ENCODE data around the gene C6orf52.
"Not testable (repeated sequence)": the region's sequence is repeated elsewhere in the genome, so short reads cannot be mapped to it uniquely, and the experiment has no call there.

Gene C6orf52

DNA sequence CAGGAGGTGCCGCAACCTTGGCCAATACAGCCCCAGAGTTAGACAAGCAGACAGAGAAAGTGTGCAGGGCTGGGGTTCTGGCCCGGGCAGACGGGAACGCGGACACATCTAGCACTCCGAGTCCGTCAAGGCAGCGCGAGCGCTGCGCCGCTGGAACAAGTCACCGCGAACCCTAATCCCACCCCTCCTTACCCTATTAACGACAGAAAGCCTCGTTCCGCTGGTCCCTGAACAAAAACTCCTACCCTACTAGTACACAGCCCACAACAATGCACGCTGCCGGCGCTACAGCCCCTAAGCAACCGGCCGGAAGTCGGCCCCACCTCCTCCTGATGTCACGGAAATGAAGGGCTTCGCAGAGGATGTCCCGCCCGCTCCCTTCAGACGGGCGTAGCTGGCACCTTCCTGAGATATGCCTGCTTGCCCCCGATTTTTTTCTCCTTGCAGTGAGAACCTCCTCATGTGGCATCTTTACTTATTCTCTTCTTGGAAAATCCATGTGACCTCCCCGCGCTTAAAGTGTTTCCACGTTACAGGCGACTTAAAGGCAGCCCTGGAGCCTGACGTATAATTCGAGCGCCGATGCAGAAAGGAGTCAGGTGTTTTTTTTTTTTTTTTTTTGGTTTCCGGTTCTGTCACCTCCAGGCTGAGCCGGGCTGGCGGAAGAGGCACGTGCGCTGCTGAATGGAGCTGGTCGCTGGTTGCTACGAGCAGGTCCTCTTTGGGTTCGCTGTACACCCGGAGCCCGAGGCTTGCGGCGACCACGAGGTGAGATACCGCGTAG lies at the start of gene C6orf52, which contains the start of gene PAK1IP1:
Gene C6orf52, minus strand, starts transcription at position 315 of the 784 bp plus-strand sequence. CDS start 7,066 bp downstream, outside the sequence.
Gene PAK1IP1, plus strand, starts transcription at position 671 of the 784 bp plus-strand sequence. Its CDS starts 14 bp downstream, at position 685.
- peak; percentile 91 for DNase-seq (ENCODE audit: low read depth in 2 of 2)

DNA sequence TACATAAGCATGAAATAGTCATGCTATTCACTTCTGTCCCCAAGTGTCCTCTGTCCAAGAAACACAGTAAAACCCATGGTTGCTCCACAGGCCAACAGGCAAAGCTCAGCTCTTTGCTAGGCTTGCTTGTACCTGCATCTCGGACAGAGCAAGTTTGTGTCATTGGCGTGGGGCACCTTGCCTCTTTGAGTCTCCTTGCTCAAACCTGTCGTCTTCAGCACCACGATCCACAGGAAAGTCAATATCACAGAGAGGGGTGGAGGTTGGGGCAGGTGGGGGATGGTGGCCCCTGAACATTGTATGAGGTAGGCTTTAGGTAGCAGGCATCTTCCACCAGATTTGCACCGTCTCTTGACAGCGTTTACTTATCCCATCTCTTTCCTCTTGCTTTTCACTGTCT lies 49.1 kb upstream of the C6orf52 start:
- no peak for DNase-seq (ENCODE audit: low read depth in 2 of 2)

GRCh38 chr6:10742251-10742650 lies 47.8 kb upstream of the C6orf52 start:
- DNase-seq (ENCODE audit: low read depth in 2 of 2), result no peak

DNA sequence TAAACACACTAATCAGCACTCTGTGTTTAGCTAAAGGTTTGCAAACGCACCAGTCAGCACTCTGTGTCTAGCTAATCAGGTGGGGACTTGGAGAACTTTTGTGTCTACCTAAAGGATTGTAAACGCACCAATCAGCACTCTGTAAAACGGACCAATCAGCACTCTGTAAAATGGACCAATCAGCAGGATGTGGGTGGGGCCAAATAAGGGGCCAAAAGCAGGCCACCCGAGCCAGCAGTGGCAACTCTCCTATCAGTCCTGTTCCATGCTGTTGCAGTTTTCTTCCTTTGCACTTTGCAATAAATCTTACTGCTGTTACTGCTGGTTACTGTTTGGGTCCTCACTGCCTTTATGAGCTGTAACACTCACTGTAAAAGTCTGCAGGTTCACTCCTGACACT lies 47.2 kb upstream of the C6orf52 start:
- not testable (repeated sequence) for DNase-seq (ENCODE audit: low read depth in 2 of 2)

- DNase-seq (ENCODE audit: low read depth in 2 of 2), result no peak
These were observed 45.6 kb upstream of the C6orf52 start for GRCh38 chr6:10740061-10740460.

GRCh38 chr6:10736731-10737130 lies 42.3 kb upstream of the C6orf52 start:
- DNase-seq (ENCODE audit: low read depth in 2 of 2), result no peak

DNA sequence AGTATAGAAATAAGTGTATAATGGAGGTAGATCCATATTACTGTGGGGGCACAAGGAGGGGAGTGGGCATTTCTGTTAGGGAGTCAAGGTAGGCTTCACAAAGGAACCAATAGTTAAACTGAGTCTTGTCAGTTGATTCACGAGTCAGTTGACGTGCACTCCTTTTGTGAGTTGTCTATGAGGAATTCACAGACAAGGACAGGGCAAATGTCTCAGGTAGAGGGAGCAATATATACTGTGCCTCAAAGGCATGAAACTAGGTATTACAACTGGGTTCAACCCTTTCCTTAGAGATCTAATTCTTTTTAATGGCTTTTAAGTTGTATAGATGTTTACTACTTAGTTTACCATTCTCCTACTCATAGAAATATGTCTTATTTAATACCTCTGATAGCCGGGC lies 39.4 kb upstream of the C6orf52 start:
- no peak for DNase-seq (ENCODE audit: low read depth in 2 of 2)

DNA sequence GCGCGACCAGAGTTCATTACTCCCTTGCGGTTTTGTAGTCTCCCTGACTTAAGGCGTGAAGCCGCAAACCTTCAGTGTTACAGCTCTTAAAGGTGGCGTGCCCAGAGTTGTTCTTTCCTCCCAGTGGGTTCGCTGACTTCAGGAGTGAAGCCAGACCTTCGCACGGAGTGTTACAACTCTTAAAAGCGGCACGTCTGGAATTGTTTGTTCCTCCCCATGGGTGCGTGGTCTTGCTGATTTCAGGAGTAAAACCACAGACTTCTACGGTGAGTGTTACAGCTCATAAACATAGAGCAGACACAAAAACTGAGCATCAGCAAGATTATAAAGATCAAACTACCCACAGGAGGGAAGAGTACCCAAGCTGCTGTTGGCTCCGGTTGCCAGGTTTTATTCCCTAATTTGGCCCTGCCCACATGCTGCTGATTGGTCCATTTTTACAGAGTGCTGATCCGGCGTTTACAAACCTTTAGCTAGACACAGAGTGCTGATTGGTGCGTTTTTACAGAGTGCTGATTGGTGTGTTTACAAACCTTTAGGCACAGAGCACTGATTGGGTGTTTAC lies 38.8 kb upstream of the C6orf52 start:
- DNase-seq (ENCODE audit: low read depth in 2 of 2), result peak; percentile 39 to 40

- no peak for DNase-seq (ENCODE audit: low read depth in 2 of 2)
These were observed 35.8 kb upstream of the C6orf52 start for GRCh38 chr6:10730254-10730653.

DNA sequence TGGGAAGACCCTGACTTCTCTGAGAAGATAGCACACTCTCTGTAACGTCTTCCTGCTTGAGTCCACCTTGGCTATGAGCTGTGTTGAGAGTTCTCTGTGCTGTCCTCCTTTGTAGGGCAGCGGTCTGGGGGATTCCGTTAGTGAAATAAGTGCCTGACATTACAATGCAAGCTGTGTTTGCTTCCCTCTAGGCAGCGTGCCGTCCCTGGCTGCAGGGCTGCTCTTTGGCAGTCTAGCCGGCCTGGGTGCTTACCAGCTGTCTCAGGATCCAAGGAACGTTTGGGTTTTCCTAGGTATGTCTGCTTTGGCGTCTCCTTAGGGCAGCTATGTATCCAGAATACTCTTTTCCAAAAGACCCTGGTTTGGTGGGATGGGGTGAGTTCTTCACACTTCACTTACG lies 31.3 kb upstream of the C6orf52 start:
- DNase-seq (ENCODE audit: low read depth in 2 of 2), result no peak

DNA sequence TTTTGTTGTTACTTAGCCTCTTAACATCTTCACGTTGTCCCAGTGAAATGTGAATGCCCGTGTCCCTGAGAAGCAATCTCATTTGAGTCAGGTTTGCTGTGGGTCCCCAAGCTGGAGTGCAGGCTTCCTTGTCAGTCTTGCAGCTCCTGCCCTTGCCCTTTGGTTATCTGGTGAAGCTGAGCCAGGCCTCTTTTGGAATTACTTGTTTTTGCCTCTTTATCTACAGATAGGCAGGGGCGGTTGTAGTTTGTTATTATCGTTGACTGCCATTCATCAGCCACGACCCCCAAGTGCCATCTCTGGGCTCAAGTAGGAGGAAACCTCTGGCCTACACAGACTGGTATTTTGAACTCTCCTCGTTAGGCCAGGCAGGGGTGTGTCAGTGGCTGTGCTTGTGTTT lies 30.6 kb upstream of the C6orf52 start:
- DNase-seq (ENCODE audit: low read depth in 2 of 2), result no peak

DNA sequence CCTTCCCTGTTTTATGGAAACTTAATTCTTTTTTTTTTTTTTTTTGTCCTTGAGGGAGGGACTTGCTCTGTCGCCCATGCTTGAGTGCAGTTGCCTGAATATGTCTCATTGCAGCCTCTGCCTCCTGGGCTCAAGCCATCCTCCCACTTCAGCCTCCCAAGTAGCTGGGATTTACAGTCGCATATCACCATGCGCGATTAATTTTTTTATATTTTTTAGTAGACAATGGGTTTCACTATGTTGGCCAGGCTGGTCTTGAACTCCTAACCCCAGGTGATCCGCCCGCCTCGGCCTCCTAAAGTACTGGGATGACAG lies 29.1 kb upstream of the C6orf52 start:
- DNase-seq (ENCODE audit: low read depth in 2 of 2), result no peak

- DNase-seq (ENCODE audit: low read depth in 2 of 2), result peak; percentile 60 to 81
These were observed 28.6 kb upstream of the C6orf52 start, which contains the start of gene TMEM14C for GRCh38 chr6:10722820-10723566. TMEM14C (plus strand) TSS chr6:10723070; CDS start chr6:10724614, 1,544 bp downstream.

DNA sequence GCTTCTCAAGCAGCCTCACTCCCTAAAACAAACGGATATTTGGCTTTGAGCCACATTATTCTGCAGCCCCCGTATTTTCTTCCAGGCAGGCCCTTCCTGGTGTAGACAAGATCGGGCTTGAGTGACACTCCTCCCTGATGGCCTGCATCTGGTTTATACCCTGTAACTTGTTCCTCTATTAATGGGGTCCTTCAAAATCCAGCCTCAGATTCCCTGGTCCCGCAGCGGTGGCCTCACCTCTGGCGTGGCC lies 28.1 kb upstream of the C6orf52 start:
- DNase-seq (ENCODE audit: low read depth in 2 of 2), result no peak

DNA sequence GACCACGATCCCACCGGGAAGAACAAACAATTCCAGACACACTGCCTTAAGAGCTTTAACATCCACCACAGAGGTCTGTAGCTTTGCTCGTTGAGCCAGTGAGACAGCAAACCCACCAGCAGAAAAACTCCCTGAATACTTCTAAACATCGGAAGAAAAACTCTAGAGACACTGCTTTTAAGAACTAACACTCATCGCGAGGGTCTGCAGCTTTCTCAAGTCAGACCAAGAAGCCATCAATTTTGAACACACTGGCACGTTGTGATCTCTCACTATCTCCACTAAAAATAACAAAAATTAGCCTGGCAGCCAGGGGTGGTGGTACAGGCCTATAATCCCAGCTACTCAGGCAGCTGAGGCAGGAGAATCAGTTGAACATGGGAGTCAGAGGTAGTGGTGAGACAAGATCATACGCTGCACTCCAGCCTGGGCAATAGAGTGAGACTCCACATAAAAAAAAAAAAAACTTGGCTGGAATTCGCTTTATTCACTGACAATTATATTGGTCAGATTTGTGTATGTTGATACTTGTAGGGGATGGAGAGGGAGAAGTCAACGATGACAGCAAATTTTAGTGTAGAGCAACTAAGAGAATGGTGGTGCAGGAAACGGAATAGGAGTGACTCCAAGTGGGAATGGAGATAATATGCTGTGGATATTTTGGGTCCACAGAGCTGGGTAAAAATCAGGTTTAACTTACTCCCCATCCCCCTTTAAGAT lies 27.6 kb upstream of the C6orf52 start:
- DNase-seq (ENCODE audit: low read depth in 2 of 2), result no peak

- DNase-seq (ENCODE audit: low read depth in 2 of 2), result not testable (repeated sequence)
These were observed 26.8 kb upstream of the C6orf52 start for GRCh38 chr6:10720960-10721849.

GRCh38 chr6:10720265-10720959 lies 26.0 kb upstream of the C6orf52 start:
- DNase-seq (ENCODE audit: low read depth in 2 of 2), result peak in 1 of 2 donors; percentile 50

DNA sequence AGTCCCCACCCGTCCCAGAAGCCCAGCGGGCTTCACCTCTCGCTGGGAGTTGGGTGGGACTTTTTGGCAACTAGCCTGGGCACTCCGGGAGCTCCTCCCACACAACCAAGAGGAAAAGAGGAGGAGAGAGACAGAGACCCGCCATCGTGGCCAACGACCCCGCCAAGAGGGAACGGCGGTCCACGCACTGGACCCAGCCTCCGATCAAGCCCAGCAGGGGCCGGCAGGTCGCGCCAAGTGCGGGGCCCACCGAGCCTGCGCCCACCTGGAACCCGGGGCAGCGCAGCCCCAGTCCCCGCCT lies 25.5 kb upstream of the C6orf52 start:
- no peak for DNase-seq (ENCODE audit: low read depth in 2 of 2)

GRCh38 chr6:10719296-10719963 lies 25.0 kb upstream of the C6orf52 start:
- no peak for DNase-seq (ENCODE audit: low read depth in 2 of 2)

- DNase-seq (ENCODE audit: low read depth in 2 of 2), result no peak
These were observed 19.5 kb upstream of the C6orf52 start for GRCh38 chr6:10713962-10714361.

Data from stimulated activated CD8-positive, alpha-beta memory T cell treated with anti-CD3 and anti-CD28 coated beads, Interleukin-7, amount 100 ng/mL, for 4 hours (primary cell).